ENCODE data around the gene SBNO2. TPM values are rescaled to one million over a fixed set of nuclear protein-coding genes. Genes with fewer than 3 reads are reported as not detected.

The SBNO2 gene
- total and polyA plus RNA-seq, 4 donors, result 45.6 to 155 (median 95.9) TPM

DNA sequence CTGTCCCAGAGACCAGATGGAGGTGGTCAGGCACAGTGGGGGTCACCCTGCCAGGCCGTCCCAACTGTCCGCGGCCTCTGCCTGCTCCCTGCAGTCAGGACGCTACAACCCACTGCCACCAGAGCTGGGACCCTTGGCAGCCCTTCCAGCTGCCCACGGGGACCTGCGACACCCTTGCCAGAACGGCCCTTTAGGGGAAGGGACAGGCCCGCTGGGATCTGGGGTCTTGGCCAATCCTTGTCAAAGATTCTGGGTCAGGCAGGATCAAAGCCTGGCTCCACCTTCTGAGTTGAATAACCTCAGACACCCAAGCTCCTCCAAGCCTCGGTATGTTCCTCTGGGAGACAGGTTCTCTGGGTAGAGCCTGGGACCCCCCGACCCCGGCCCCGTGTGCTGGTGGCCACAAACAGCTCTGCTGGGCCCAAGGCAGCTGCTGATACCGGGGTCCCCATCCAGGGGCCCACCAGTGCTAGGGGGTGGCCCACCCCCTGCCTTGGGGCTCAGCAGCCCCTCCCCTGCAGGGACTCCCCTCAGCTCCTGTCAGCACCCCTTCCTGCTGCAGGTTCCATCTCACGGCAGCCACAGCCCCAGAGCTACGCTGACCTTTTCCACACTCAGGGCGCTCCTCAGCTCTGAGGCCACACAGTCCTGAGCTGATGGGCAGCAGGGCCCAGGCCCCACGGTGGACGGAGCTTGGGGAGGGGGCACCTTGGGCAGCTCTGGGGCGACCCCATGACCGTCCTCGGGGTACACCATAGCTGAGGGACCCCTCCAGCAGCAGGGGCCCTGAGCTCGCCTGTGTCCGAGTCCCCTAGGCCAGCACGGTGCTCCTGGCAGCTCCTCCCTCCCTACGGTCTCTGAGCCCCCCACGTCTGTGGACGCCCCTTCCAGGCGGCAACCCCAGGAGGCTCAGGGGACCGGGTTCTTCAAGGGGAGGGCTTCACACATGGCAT, 18.4 kb downstream of the SBNO2 start:
- H3K9me3 ChIP-seq (ENCODE audit: control insufficient read depth in 4 of 4, insufficient read depth in 3 of 4, low read length in 3 of 4), result no peaks in the 10 kb centered on the region
- peak overlapping the region; percentile 13 to 98 for H3K27ac ChIP-seq (ENCODE audit: low read depth in 1 of 2, low read length in 1 of 2)
- ATAC-seq (ENCODE audit: insufficient read depth, low FRiP score) (peak; percentile 4), DNase-seq (peak in 1 of 3 donors; percentile 12)
- peaks cover 0 to 50% (median 1%) of the 10 kb centered on the region in 4 donors for H3K36me3 ChIP-seq (ENCODE audit: control insufficient read depth in 4 of 4, insufficient read depth in 4 of 4, low read length in 4 of 4)
- H3K4me3 ChIP-seq, result no peak overlapping the region
- peaks cover 0 to 39% (median 14%) of the 10 kb centered on the region in 5 donors for H3K4me1 ChIP-seq (ENCODE audit: control insufficient read depth in 5 of 5, insufficient read depth in 5 of 5, low read length in 5 of 5)
- TF ChIP-seq, protein P1, sequence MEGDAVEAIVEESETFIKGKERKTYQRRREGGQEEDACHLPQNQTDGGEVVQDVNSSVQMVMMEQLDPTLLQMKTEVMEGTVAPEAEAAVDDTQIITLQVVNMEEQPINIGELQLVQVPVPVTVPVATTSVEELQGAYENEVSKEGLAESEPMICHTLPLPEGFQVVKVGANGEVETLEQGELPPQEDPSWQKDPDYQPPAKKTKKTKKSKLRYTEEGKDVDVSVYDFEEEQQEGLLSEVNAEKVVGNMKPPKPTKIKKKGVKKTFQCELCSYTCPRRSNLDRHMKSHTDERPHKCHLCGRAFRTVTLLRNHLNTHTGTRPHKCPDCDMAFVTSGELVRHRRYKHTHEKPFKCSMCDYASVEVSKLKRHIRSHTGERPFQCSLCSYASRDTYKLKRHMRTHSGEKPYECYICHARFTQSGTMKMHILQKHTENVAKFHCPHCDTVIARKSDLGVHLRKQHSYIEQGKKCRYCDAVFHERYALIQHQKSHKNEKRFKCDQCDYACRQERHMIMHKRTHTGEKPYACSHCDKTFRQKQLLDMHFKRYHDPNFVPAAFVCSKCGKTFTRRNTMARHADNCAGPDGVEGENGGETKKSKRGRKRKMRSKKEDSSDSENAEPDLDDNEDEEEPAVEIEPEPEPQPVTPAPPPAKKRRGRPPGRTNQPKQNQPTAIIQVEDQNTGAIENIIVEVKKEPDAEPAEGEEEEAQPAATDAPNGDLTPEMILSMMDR (IDR thresholded peaks at IDR 0.05; ENCODE audit: control extremely low read depth, extremely low read depth), result no peak
- no peaks in the 10 kb centered on the region for H3K27me3 ChIP-seq (ENCODE audit: control insufficient read depth in 3 of 3, insufficient read depth in 3 of 3, low read length in 2 of 3)
- H3K9ac ChIP-seq (ENCODE audit: insufficient read depth in 1 of 2, low read length in 2 of 2), result no peak overlapping the region
- 61 to 62% methylated on average over 29 of the region's 29 CpGs for WGBS, 2 donors

DNA sequence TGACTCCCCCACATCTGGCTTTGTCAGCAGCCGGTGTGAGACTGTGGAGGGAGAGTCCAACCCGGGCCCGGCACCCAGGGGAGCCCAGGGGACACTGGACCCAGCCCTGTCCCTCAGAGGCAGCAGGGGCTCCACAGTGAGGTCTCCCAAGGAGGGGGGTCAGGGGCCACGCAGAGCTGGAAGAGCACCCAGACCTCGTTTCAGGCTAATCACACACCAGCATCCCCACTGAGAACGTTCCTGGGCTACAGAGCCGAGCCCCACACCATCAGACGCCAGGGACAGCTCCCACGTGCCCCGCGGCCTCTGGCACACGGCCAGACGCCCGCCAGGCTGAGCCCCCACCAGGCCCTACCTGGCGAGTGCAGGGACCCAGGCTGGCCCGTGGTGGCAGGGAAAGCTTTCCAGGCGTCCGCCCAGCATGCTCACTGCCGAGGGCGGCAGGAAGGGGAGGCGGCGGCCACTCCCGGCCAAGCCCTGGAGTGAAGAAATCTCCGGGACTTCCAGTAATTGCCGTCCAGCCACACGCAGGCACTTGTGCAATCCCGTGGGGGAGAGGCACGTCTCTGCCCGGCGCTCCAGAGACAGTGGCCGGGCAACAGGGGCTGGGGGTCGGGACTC, 19.2 kb downstream of the SBNO2 start:
- H3K4me1 ChIP-seq (ENCODE audit: control insufficient read depth in 5 of 5, insufficient read depth in 5 of 5, low read length in 5 of 5), result peaks cover 0 to 47% (median 14%) of the 10 kb centered on the region in 5 donors
- no peak overlapping the region for H3K9ac ChIP-seq (ENCODE audit: insufficient read depth in 1 of 2, low read length in 2 of 2)
- TF ChIP-seq, protein P1 (IDR thresholded peaks at IDR 0.05; ENCODE audit: control extremely low read depth, extremely low read depth), result no peak
- 12 to 14% methylated on average over 30 to 32 of the region's 32 CpGs for WGBS, 2 donors
- H3K36me3 ChIP-seq (ENCODE audit: control insufficient read depth in 4 of 4, insufficient read depth in 4 of 4, low read length in 4 of 4), result peaks cover 0 to 52% (median 1%) of the 10 kb centered on the region in 4 donors
- no peaks in the 10 kb centered on the region for H3K27me3 ChIP-seq (ENCODE audit: control insufficient read depth in 3 of 3, insufficient read depth in 3 of 3, low read length in 2 of 3)
- peak; percentile 71 for ATAC-seq (ENCODE audit: insufficient read depth, low FRiP score)
- DNase-seq, result peak; percentile 87 to 91 (median 88)
- H3K9me3 ChIP-seq (ENCODE audit: control insufficient read depth in 4 of 4, insufficient read depth in 3 of 4, low read length in 3 of 4), result no peaks in the 10 kb centered on the region
- H3K27ac ChIP-seq (ENCODE audit: low read depth in 1 of 2, low read length in 1 of 2), result peak overlapping the region; percentile 34 to 98
- peak overlapping the region; percentile 26 for H3K4me3 ChIP-seq

- Histone ChIP-seq H3K9ac (ENCODE audit: insufficient read depth in 1 of 2, low read length in 2 of 2) (no peak overlapping the region), H3K27me3 (ENCODE audit: control insufficient read depth in 3 of 3, insufficient read depth in 3 of 3, low read length in 2 of 3) (no peaks in the 10 kb centered on the region), H3K27ac (ENCODE audit: low read depth in 1 of 2, low read length in 1 of 2) (peak overlapping the region; percentile 34 to 95), H3K4me1 (ENCODE audit: control insufficient read depth in 5 of 5, insufficient read depth in 5 of 5, low read length in 5 of 5) (peaks cover 0 to 49% (median 14%) of the 10 kb centered on the region in 5 donors), H3K36me3 (ENCODE audit: control insufficient read depth in 4 of 4, insufficient read depth in 4 of 4, low read length in 4 of 4) (peaks cover 0 to 56% (median 1%) of the 10 kb centered on the region in 4 donors), H3K4me3 (peak overlapping the region; percentile 26), H3K9me3 (ENCODE audit: control insufficient read depth in 4 of 4, insufficient read depth in 3 of 4, low read length in 3 of 4) (no peaks in the 10 kb centered on the region)
- TF ChIP-seq, protein P1 (IDR thresholded peaks at IDR 0.05; ENCODE audit: control extremely low read depth, extremely low read depth), result no peak
- ATAC-seq (ENCODE audit: insufficient read depth, low FRiP score), result peak; percentile 2
- no peak for DNase-seq
- 86 to 92% methylated on average over 36 to 58 of the region's 58 CpGs for WGBS, 2 donors
Observed at GRCh38 chr19:1153891-1154730, 20.0 kb downstream of the SBNO2 start.
